ENCODE measurements around the gene DNASE1L2. TPM values are rescaled to one million over a fixed set of nuclear protein-coding genes. Genes with fewer than 3 reads are reported as not detected.

The DNASE1L2 gene
- total RNA-seq, 1 experiment from 2014 or later, result 2.7 TPM

- Histone ChIP-seq H3K27ac (ENCODE audit: low read depth, low read length, poor library complexity, severe bottlenecking) (no peak overlapping the region), H3K27me3 (replicated peaks; ENCODE audit: insufficient read depth, low read depth, low read length, poor library complexity) (peaks cover 26% of the 10 kb centered on the region), H3K4me3 (ENCODE audit: low read depth, low read length, poor library complexity, severe bottlenecking) (peak overlapping the region; percentile 35), H3K9me3 (ENCODE audit: low read depth, low read length, poor library complexity, severe bottlenecking) (no peaks in the 10 kb centered on the region), H3K4me1 (ENCODE audit: insufficient read depth, low read length, poor library complexity, severe bottlenecking) (peaks cover 7% of the 10 kb centered on the region), H3K36me3 (ENCODE audit: insufficient read depth, low read length, poor library complexity, severe bottlenecking) (no peaks in the 10 kb centered on the region)
- ChIA-PET CTCF (no interaction called here), POLR2A (ENCODE audit: low non-redundant PET) (no interaction called here)
- BruUV-seq (replicated peaks), result no TSS peak
- DNase-seq (ENCODE audit: low spot score), result no peak
- intact Hi-C loops (cut with micrococcal nuclease; ENCODE audit: unreplicated experiment), result no loop called here
- TF ChIP-seq EZH2 (IDR thresholded peaks at IDR 0.05; ENCODE audit: borderline replicate concordance, low read depth, low read length, poor library complexity, severe bottlenecking) (no peak), CTCF (conservative IDR thresholded peaks at IDR 0.05; ENCODE audit: low read depth, low read length) (no peak)
Measured at GRCh38 chr16:2196981-2197511, 39.2 kb upstream of the DNASE1L2 start.

GRCh38 chr16:2197765-2198164 lies 38.5 kb upstream of the DNASE1L2 start:
- H3K27ac ChIP-seq (ENCODE audit: low read depth, low read length, poor library complexity, severe bottlenecking), result no peak overlapping the region
- POLR2A ChIA-PET (ENCODE audit: low non-redundant PET), result no interaction called here
- intact Hi-C loops (cut with micrococcal nuclease; ENCODE audit: unreplicated experiment), result no loop called here
- BruUV-seq (replicated peaks), result no TSS peak
- H3K27me3 ChIP-seq (replicated peaks; ENCODE audit: insufficient read depth, low read depth, low read length, poor library complexity), result peaks cover 26% of the 10 kb centered on the region
- DNase-seq (ENCODE audit: low spot score), result no peak
- H3K4me3 ChIP-seq (ENCODE audit: low read depth, low read length, poor library complexity, severe bottlenecking), result no peak overlapping the region
- H3K9me3 ChIP-seq (ENCODE audit: low read depth, low read length, poor library complexity, severe bottlenecking), result no peaks in the 10 kb centered on the region
- no peak for TF ChIP-seq CTCF (conservative IDR thresholded peaks at IDR 0.05; ENCODE audit: low read depth, low read length)
- TF ChIP-seq EZH2 (IDR thresholded peaks at IDR 0.05; ENCODE audit: borderline replicate concordance, low read depth, low read length, poor library complexity, severe bottlenecking), result no peak
- no peaks in the 10 kb centered on the region for H3K36me3 ChIP-seq (ENCODE audit: insufficient read depth, low read length, poor library complexity, severe bottlenecking)
- CTCF ChIA-PET, result no interaction called here
- peaks cover 7% of the 10 kb centered on the region for H3K4me1 ChIP-seq (ENCODE audit: insufficient read depth, low read length, poor library complexity, severe bottlenecking)

GRCh38 chr16:2198283-2198682 lies 38.0 kb upstream of the DNASE1L2 start:
- Histone ChIP-seq H3K4me3 (ENCODE audit: low read depth, low read length, poor library complexity, severe bottlenecking) (no peak overlapping the region), H3K27me3 (replicated peaks; ENCODE audit: insufficient read depth, low read depth, low read length, poor library complexity) (peaks cover 26% of the 10 kb centered on the region), H3K4me1 (ENCODE audit: insufficient read depth, low read length, poor library complexity, severe bottlenecking) (peaks cover 7% of the 10 kb centered on the region), H3K9me3 (ENCODE audit: low read depth, low read length, poor library complexity, severe bottlenecking) (no peaks in the 10 kb centered on the region), H3K27ac (ENCODE audit: low read depth, low read length, poor library complexity, severe bottlenecking) (no peak overlapping the region), H3K36me3 (ENCODE audit: insufficient read depth, low read length, poor library complexity, severe bottlenecking) (no peaks in the 10 kb centered on the region)
- intact Hi-C loops (cut with micrococcal nuclease; ENCODE audit: unreplicated experiment), result no loop called here
- TF ChIP-seq EZH2 (IDR thresholded peaks at IDR 0.05; ENCODE audit: borderline replicate concordance, low read depth, low read length, poor library complexity, severe bottlenecking), result no peak
- no peak for TF ChIP-seq CTCF (conservative IDR thresholded peaks at IDR 0.05; ENCODE audit: low read depth, low read length)
- no peak for DNase-seq (ENCODE audit: low spot score)
- no TSS peak for BruUV-seq (replicated peaks)
- ChIA-PET CTCF (interaction anchor here (0.6 kb wide), 1 partner anchor 9 kb away, joined by 3 read pairs; no protein-coding TSS in a partner anchor), POLR2A (ENCODE audit: low non-redundant PET) (no interaction called here)

Measured in A673 (cell line).